ENCODE data around the gene PAQR4.
A peak's percentile ranks its signal among the peaks of the same experiment; 100 is the strongest.
"Not testable (repeated sequence)": the region's sequence is repeated elsewhere in the genome, so short reads cannot be mapped to it uniquely, and the experiment has no call there.

Gene PAQR4

GRCh38 chr16:2968738-2969544 is at the start of gene PAQR4:
PAQR4 (plus strand) TSS chr16:2969348; CDS start chr16:2969675, 327 bp downstream.
- peak; percentile 82 for DNase-seq

DNA sequence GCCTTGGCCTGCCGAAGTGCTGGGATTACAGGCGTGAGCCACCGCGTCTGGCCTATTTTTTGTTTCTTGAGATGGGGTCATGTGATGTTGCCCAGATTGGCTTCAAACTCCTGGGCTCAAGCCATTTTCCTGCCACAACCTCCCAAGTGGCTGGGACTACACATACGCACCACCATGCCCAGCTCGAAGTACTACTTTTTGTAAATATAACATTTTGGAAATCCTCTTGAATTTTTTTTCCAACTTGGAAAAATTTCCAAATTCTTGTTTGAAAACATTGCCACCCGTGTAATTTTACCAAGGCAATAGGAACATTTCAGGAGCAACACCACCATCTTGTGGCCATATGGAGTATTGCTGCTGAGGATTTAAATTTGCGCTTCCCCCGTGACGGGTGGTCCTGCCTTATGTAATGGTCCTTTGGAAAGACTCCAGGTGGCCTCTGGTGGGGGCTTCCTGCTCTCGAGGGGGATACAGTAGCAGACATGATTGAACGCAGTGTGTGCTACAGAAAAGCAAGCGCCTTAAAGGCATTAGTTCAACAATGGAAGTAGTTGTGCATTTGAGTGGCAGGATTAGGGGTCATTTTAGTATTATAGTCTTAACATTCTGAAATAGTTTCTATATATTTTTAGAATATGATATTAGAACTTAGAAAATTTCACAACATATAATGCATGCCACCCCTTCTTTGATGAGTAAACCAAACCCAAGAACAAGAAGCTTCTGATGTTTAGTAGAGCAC is 49.5 kb upstream of the PAQR4 start:
- DNase-seq, result peak; percentile 25

DNA sequence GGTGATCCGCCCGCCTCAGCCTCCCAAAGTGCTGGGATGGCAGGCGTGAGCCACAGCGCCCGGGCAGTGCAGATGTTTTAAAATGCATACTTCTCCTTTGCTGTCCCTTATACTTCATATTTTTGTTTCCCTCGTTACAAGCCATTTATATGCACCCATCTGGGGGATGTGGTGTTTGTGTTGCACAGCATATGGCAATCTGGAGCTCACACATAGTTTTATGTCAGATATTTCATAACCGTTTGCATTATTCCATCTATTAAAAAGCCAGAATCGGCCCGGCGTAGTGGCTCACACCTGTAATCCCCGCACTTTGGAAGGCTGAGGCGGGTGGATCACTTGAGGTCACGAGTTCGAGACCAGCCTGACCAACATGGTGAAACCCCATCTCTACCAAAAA is 45.7 kb upstream of the PAQR4 start:
- no peak for DNase-seq

DNA sequence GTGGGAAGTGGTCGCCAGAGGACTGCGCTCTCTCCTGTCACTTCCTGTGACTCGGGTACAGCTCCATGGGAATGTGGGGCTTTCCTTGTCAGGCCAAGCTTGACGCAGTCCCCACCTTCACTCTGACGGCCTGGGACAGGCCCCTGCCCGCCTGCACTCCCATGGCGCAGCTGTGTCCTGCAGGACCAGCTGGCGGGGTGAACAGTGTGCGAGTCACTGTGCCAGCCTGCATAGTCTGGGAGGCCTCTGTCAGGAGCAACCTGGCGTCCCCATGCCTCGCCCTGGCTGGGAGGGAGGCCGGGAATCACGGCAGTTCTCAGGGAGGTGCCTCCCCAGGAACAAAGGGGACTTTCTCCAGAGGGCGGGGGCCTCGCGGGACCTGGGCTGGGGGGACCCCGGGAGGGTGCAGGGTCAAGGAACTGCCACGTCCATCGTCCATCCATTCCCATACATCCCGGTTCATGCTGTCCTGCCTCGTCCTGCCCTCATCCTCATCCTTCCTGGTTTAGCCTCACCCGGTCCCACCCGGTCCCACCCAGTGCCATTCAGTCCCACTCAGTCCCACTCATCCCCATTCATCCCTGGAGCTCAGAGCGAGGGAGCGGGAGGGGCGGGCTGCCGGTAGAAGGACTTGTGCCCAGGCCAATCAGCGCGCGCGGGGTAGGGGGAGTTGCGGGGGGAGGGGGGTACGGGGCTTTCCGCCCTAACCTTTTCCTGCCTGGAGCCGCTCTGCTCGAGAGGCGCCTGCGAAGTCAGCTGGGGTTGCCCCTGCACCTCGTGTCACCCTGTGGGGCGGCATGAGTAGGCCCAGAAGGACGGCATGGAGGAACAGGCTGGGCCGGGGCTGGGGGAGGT is 44.0 kb upstream of the PAQR4 start:
- DNase-seq, result no peak

DNA sequence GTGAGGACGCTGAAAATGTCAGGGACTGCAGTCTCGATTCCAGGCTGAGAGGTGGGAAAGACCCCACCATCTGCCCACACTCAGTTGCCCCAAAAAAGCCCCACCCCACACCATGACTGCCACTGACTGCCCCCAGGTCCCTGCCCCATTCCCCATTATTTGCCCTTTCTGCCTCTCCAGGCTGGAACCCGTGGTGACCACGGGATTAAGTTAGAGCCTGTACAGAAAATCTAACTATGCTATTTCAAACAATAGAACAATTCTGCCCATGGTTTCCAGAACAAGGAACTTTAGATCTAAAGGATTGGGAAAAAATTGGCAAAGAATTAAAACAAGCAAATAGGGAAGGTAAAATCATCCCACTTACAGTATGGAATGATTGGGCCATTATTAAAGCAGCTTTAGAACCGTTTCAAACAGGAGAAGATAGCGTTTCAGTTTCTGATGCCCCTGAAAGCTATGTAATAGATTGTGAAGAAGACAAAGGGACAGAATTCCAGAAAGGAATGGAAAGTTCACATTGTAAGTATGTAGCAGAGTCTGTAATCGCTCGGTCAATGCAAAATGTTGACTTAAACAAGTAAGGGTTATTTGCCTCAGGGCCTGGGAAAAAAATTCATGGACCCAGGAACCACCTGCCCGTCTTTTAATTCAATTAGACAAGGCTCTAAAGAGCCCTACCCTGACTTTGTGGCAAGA is 43.0 kb upstream of the PAQR4 start:
- no peak for DNase-seq

DNA sequence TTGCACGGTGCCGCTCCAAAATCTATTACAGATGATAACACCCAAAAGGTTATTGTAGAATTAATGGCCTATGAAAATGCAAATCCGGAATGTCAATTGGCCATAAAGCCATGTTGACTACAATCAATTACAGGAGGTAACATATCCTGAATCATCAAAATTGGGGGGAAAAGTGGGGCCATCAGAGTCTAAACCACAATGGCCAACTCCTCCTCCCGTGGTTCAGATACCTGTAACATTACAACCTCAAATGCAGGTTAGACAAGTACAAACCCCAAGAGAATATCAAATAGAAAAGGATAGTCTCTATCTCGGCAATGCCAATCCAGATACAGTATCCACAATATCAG is 42.5 kb upstream of the PAQR4 start:
- peak; percentile 62 for DNase-seq

DNA sequence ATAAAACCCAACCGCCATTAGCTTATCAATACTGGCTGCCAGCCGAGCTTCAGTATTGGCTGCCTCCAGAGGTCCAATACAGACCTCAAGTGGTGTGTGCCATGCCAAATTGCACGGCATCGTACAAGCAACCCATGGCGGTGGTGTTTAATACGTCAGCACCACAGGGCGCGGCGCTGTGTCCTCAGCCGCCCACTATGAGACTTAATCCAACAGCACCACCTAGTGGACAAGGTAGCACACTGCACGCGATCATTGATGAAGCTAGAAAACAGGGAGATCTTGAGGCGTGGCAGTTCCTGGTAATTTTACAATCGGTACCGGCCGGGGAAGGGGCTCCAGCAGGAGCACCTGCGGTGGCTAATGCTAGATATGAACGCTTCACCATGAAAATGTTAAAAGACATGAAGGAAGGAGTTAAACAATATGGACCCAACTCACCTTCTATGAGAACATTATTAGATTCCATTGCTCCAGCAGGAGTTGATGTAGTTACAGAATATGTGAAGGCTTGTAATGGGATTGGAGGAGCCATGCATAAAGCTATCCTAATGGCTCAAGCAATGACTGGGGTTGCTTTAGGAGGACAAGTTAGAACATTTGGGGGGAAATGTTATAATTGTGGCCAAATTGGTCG is 42.0 kb upstream of the PAQR4 start:
- peak; percentile 81 for DNase-seq

GRCh38 chr16:2928151-2928550 is 41.0 kb upstream of the PAQR4 start:
- DNase-seq, result not testable (repeated sequence)

DNA sequence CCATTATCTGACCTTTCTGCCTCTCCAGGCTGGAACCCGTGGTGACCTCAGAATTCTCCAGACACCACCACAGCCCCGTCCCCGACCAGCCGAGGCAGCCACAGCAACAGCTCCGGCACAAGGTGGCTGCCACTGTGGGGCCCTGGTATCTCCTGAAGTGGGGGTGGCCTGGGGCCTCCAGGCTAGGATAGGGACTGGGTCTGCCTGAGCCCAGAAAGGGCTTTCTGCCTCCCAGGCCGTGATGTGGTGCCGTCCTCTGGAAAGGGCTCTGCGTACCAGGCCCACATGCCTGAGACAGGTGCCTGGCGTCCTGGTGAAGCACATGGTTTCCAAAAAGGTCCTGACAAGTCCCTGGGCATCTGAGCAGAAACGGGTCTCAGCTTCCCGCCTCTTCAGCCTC is 40.4 kb upstream of the PAQR4 start:
- DNase-seq, result no peak

- no peak for DNase-seq
Observed at GRCh38 chr16:2929693-2930092, 39.5 kb upstream of the PAQR4 start.

- no peak for DNase-seq
Observed at GRCh38 chr16:2930236-2930635, 38.9 kb upstream of the PAQR4 start.

DNA sequence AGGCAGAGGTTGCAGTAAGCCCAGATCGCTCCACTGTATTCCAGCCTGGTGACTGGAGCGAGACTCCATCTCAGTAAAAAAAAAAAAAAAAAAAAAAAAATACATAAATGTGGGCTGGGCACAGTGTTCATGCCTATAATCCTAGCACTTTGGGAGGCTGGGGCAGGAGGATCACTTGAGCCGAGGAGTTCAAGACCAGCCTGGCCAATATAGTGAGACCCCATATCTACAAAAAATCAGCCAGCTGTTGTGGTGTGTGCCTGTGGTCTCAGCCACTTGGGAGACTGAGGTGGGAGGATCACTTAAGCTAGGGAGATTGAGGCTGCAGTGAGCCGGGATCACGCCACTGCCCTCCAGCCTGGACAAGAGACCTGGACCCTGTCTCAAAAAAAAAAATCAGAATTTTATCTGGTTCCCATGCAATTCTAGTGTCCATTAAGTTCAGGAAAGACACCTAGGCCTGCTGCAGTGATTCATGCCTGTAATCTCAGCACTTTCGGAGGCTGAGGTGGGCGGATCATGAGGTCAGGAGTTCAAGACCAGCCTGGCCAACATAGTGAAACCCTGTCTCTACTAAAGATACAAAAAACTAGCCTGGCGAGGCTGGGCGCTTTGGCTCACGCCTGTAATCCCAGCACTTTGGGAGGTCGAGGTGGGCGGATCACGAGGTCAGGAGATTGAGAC is 37.8 kb upstream of the PAQR4 start:
- not testable (repeated sequence) for DNase-seq

DNA sequence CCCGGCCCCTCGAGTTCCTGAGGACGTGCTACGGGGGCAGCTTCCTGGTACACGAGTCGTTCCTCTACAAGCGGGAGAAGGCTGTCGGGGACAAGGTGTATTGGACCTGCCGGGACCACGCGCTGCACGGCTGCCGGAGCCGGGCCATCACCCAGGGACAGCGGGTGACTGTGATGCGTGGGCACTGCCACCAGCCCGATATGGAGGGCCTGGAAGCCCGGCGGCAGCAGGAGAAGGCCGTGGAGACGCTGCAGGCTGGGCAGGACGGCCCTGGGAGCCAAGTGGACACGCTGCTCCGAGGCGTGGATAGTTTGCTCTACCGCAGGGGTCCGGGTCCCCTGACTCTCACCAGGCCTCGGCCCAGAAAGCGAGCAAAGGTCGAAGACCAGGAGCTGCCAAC is 36.0 kb upstream of the PAQR4 start:
- no peak for DNase-seq

DNA sequence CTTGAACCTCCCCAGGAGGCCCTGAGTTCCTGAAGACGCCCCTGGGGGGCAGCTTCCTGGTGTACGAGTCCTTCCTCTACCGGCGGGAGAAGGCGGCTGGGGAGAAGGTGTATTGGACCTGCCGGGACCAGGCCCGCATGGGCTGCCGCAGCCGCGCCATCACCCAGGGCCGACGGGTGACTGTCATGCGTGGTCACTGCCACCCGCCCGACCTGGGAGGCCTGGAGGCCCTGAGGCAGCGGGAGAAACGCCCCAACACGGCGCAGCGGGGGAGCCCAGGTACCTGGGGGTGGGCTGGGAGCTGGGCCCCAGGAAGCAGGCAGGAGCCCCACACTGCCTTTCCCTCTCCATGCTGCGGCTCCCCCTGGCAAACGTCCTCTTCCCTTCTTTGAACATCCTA is 35.4 kb upstream of the PAQR4 start:
- no peak for DNase-seq

- no peak for DNase-seq
Observed at GRCh38 chr16:2934450-2934849, 34.7 kb upstream of the PAQR4 start.

- no peak for DNase-seq
Observed at GRCh38 chr16:2936436-2937011, 32.6 kb upstream of the PAQR4 start.

DNA sequence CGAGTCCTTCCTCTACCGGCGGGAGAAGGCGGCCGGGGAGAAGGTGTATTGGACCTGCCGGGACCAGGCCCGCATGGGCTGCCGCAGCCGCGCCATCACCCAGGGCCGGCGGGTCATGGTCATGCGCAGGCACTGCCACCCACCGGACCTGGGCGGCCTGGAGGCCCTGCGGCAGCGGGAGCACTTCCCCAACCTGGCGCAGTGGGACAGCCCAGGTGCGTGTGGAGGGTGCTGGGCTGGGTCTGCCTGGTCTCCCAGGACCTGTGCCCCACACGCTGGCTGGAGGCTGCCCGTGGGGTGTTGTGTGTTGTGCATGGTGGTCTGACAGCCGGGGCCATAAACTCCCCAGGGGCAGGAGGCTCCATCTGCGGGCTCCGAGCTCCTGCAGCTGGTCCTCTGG is 32.0 kb upstream of the PAQR4 start:
- no peak for DNase-seq

GRCh38 chr16:2938206-2938605 is 30.9 kb upstream of the PAQR4 start:
- no peak for DNase-seq

- peak; percentile 56 for DNase-seq
Observed at GRCh38 chr16:2939968-2940367, 29.2 kb upstream of the PAQR4 start.

DNA sequence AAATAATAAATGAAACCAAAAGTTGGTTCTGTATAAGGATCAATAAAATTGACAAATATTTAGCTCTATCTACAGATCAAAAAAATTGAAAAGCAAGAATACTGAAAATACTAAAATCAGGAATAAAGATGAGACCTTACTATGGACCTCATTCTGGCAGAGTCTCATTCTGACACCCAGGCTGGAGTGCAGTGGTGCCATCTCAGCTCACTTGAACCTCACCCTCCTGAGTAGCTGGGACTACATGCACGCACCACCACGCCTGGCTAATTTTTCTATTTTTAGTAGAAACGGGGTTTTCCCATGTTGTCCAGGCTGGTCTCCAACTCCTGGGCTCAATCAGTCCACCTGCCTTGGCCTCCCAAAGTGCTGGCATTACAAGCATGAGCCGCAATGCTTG is 27.1 kb upstream of the PAQR4 start:
- DNase-seq, result no peak

GRCh38 chr16:2943716-2944115 is 25.4 kb upstream of the PAQR4 start:
- not testable (repeated sequence) for DNase-seq

Measured in DMS79 treated with DMSO at 0.1 percent for 48 hours (cell line).